Hepatocyte (in vitro differentiated cells): ENCODE measurements around the gene MCF2.

Experiments used
- CTCF ChIP-seq: fragments of 200-600 bp; sonication (generic); IDR thresholded peaks from 2 replicates; pipeline ENCODE4 v1.5.1; 2016; ENCODE audit warnings: antibody characterized with exemption, mild to moderate bottlenecking; ENCODE audit not compliant: poor library complexity
- EZH2 ChIP-seq: fragments of 200-600 bp; sonication (generic); IDR thresholded peaks from 2 replicates; pipeline ENCODE4 v1.6.1; 2016; ENCODE audit warnings: antibody characterized with exemption, mild to moderate bottlenecking, borderline replicate concordance
- EZH2phosphoT487 ChIP-seq: fragments of 200-600 bp; sonication (generic); IDR thresholded peaks from one replicate; pipeline ENCODE4 v1.6.1; 2018; ENCODE audit warnings: antibody characterized with exemption, mild to moderate bottlenecking, low read depth, moderate library complexity; ENCODE audit not compliant: unreplicated experiment, severe bottlenecking

- TF ChIP-seq CTCF (no peak), EZH2 (no peak), EZH2phosphoT487 (no peak)
Measured at GRCh38 chrX:139751053-139751452, 43.1 kb upstream of the MCF2 start.
